Stimulated activated CD8-positive, alpha-beta memory T cell treated with anti-CD3 and anti-CD28 coated beads, Interleukin-12 subunit alpha, Interleukin-12 subunit beta, amount 100 ng/mL, for 1 hour (primary cell): Measurements from ENCODE around the gene CRYGS.
"Not testable (repeated sequence)": the region's sequence is repeated elsewhere in the genome, so short reads cannot be mapped to it uniquely, and the experiment has no call there.

Experiments
- DNase-seq: peaks from one replicate; pipeline ENCODE4 v3.0.0-alpha.2; 2020; ENCODE audit warnings: low read depth

CRYGS gene

GRCh38 chr3:186552408-186553031, 8.3 kb upstream of the CRYGS start:
- DNase-seq = no peak

GRCh38 chr3:186551387-186551786, 7.2 kb upstream of the CRYGS start:
- DNase-seq = no peak

GRCh38 chr3:186549497-186549896, 5.3 kb upstream of the CRYGS start:
- DNase-seq = no peak

- DNase-seq = no peak
Observed at GRCh38 chr3:186540835-186541226, 3.3 kb downstream of the CRYGS start.

GRCh38 chr3:186540221-186540834, 3.9 kb downstream of the CRYGS start:
- DNase-seq = peak; percentile 75

- DNase-seq = no peak
Observed at GRCh38 chr3:186538779-186539178, 5.4 kb downstream of the CRYGS start.

- no peak for DNase-seq
Observed at GRCh38 chr3:186536883-186537844, 7.0 kb downstream of the CRYGS start.

- no peak for DNase-seq
Observed at GRCh38 chr3:186534113-186534669, 10.0 kb downstream of the CRYGS start.

GRCh38 chr3:186532598-186533072, 11.5 kb downstream of the CRYGS start:
- DNase-seq = no peak

GRCh38 chr3:186531694-186532093, 12.5 kb downstream of the CRYGS start:
- DNase-seq = not testable (repeated sequence)

GRCh38 chr3:186530415-186530814, 13.8 kb downstream of the CRYGS start:
- DNase-seq = no peak

GRCh38 chr3:186529201-186529999, 14.8 kb downstream of the CRYGS start:
- no peak for DNase-seq

GRCh38 chr3:186526256-186526606, 17.9 kb downstream of the CRYGS start:
- DNase-seq = no peak

- no peak for DNase-seq
Observed at GRCh38 chr3:186525369-186526255, 18.6 kb downstream of the CRYGS start.

- no peak for DNase-seq
Observed at GRCh38 chr3:186524616-186525015, 19.6 kb downstream of the CRYGS start.

GRCh38 chr3:186523434-186523833, 20.7 kb downstream of the CRYGS start:
- no peak for DNase-seq

GRCh38 chr3:186523022-186523421, 21.2 kb downstream of the CRYGS start:
- DNase-seq = no peak

- no peak for DNase-seq
Observed at GRCh38 chr3:186520957-186521842, 23.0 kb downstream of the CRYGS start.

GRCh38 chr3:186520431-186520830, 23.7 kb downstream of the CRYGS start:
- DNase-seq = no peak
